Activated naive CD8-positive, alpha-beta T cell treated with anti-CD3 and anti-CD28 coated beads, Interleukin-2, amount 50 U/mL, for 24 hours (primary cell): Measurements from ENCODE around the gene TMEM185B.
"Not testable (repeated sequence)": the region's sequence is repeated elsewhere in the genome, so short reads cannot be mapped to it uniquely, and the experiment has no call there.

Experiments used
- ATAC-seq: fragments of 150-1000 bp; cut with Tn5 transposase; one replicate; pipeline ENCODE4 v1.10.0; 2021
- DNase-seq: peaks from one replicate; pipeline ENCODE4 v3.0.0; 2021
- H3K27ac Mint-ChIP-seq: one replicate; pipeline ENCODE4 v1.8.0; 2021; ENCODE audit warnings: mild to moderate bottlenecking, mixed read lengths
- H3K27me3 Mint-ChIP-seq: one replicate; pipeline ENCODE4 v1.8.0; 2021; ENCODE audit warnings: mixed read lengths
- H3K36me3 Mint-ChIP-seq: one replicate; pipeline ENCODE4 v1.8.0; 2021; ENCODE audit warnings: low read depth, mixed read lengths
- H3K4me1 Mint-ChIP-seq: one replicate; pipeline ENCODE4 v1.8.0; 2021; ENCODE audit warnings: mixed read lengths
- H3K4me3 Mint-ChIP-seq: one replicate; pipeline ENCODE4 v1.8.0; 2021; ENCODE audit warnings: mild to moderate bottlenecking, moderate library complexity, mixed read lengths
- H3K9me3 Mint-ChIP-seq: one replicate; pipeline ENCODE4 v1.8.0; 2021; ENCODE audit warnings: mixed read lengths

TMEM185B gene

DNA sequence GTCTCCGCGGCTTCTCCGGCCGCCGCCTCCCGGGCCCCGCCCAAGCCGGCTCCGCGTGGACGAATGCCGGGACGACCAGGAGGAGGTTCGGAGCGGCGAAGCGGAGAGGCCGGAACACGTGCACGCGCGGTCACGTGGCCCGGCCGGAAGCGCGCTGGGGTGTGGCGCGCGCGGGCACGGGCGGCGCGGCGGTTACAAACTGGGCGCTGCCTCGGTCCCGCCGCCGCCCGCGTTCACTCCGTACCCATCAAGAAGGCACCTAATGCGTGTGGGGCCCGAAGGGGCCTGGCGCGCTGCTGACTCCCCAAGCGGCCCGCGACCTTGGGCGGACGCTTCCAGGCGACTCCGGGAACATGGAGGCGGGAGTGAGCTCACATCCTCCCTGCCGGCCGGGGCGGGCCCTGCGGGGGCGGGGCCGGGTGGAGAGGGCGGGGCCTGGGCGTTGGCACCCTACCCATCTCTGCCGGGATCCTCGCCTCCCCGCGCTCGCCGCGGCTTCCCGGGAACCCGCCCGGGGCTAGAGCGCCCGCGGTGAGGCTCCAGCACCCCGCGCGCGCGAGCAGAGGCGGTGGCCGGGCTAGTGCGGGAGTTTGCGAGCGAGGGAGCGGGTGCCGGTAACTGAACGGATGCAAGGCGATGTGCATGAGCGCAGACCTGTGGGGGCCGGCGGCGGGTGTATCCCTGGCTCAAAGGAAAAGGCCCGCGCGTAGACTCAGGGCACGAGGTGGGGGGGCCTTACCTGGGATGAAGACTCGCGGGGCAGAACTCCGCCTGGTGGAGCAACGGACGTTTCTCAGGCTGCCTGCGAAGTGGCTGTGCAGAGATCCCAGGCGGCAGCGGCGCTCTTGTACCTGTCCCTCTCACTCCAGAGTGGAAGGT is at the start of gene TMEM185B:
Gene TMEM185B (minus strand): TSS at position 367 of the 879 bp plus-strand sequence. CDS start 424 bp downstream, outside the sequence.
- Mint-ChIP-seq H3K27me3 (peaks cover 3% of the 10 kb centered on the region), H3K4me3 (peak within 1 kb of the TSS; percentile 77), H3K27ac (peak within 1 kb of the TSS; percentile 87), H3K4me1 (peaks cover 52% of the 10 kb centered on the region), H3K9me3 (peaks cover 6% of the 10 kb centered on the region), H3K36me3 (peaks cover 35% of the 10 kb centered on the region)
- DNase-seq = peak; percentile 92
- peak; percentile 90 for ATAC-seq

DNA sequence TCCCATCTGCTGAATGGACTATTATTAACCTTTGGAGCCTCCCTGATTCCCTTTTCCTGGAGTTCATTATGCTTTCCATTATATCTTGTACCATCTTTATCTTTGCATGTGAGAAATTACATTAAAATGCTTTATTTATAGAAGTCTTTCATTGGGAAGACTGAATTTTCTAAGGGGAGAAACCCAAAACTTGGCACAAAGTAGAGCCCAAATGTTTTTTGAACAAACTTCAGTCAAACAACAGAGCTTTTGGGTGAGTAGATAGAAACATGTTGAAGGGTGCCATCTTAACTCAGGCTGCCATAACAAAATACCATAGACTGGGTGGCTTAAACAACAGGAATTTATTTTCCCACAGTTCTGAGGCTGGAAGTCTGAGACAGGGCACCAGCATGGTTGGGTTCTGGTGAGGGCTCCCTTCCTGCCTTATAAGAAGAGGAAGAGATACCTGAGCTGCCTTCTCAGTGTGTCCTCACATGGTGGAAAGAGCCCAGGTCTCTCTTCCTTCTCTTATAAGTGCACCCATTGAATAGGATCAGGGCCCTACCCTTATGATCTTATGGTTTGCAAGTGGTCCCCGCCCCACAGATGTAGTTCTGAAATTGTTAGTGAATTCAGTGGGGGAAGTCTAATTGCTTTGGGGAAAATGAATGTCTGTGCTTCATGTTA is 48.6 kb upstream of the TMEM185B start:
- Mint-ChIP-seq H3K4me3 (no peak overlapping the region), H3K36me3 (peaks cover 22% of the 10 kb centered on the region), H3K27ac (no peak overlapping the region), H3K27me3 (no peaks in the 10 kb centered on the region), H3K4me1 (peaks cover 26% of the 10 kb centered on the region), H3K9me3 (peaks cover 5% of the 10 kb centered on the region)
- DNase-seq (no peak), ATAC-seq (no peak)

DNA sequence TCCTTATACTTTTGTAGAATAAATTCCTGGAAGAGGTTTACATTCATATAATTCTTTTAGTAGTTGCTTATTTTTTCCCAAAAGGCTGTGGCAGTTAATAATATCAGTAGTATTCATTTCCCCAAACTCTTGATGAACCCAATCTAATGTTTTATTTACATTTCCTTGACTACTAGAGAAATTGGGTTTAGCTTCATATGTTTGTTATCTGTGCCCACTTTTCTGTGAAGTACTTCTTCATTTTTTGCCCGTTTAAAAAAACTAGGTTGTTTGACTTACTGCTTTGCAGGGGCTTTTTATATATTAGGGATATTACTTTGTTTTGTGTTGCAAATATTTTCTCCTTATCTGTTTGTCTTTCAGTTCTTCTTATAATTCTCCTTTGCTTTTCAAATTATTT is 46.6 kb upstream of the TMEM185B start:
- no peak overlapping the region for H3K27ac Mint-ChIP-seq
- H3K27me3 Mint-ChIP-seq = no peaks in the 10 kb centered on the region
- no peaks in the 10 kb centered on the region for H3K9me3 Mint-ChIP-seq
- H3K4me3 Mint-ChIP-seq = no peak overlapping the region
- peaks cover 19% of the 10 kb centered on the region for H3K36me3 Mint-ChIP-seq
- no peak for DNase-seq
- ATAC-seq = no peak
- peaks cover 38% of the 10 kb centered on the region for H3K4me1 Mint-ChIP-seq

DNA sequence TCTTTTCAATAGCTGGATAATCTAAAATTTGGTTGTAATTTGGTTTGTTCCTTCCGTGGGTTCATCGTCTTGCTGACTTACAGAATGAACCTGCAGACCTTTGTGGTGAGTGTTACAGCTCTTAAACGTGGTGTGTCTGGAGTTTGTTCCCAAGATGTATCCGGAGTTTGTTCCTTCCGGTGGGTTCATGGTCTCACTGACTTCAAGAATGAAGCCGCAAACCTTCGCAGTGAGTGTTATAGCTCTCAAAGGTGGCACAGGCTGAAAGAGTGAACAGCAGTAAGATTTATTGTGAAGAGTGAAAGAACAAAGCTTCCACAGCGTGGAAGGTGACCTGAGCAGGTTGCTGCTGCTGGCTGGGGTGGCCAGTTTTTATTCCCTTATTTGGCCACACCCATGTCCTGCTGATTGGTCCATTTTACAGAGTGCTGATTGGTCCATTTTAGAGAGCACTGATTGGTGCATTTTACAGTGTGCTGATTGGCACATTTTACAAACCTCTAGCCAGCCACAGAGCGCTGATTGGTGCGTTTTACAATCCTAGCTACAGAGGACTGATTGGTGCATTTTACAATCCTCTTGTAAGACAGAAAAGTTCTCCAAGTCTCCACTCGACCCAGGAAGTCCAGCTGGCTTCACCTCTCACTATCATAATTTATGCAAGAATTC is 46.0 kb upstream of the TMEM185B start:
- H3K27me3 Mint-ChIP-seq = no peaks in the 10 kb centered on the region
- peaks cover 40% of the 10 kb centered on the region for H3K4me1 Mint-ChIP-seq
- ATAC-seq (no peak), DNase-seq (no peak)
- H3K9me3 Mint-ChIP-seq = no peaks in the 10 kb centered on the region
- H3K4me3 Mint-ChIP-seq = no peak overlapping the region
- H3K27ac Mint-ChIP-seq = no peak overlapping the region
- H3K36me3 Mint-ChIP-seq = peaks cover 19% of the 10 kb centered on the region

DNA sequence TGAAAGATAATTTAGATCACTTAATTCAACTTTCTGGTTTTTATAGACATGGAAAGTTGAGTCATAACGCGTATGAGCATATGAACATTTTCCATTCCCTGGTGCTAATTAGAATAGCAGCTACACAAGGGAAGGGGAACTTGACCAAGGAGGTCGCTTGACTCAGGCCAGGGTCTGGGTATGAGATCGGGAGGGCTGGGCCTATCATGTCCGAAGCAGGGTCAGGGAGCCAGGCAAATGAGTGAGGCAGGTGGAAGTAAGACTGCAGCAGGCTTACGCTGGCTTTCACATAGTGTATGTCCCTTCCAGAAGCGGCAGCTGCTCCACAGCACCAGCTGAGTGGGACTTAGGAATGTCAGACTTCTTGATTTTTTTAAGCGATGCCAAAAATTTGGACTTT is 44.1 kb upstream of the TMEM185B start:
- H3K4me3 Mint-ChIP-seq = no peak overlapping the region
- H3K27ac Mint-ChIP-seq = peak overlapping the region; percentile 89
- H3K36me3 Mint-ChIP-seq = peaks cover 18% of the 10 kb centered on the region
- no peaks in the 10 kb centered on the region for H3K9me3 Mint-ChIP-seq
- H3K27me3 Mint-ChIP-seq = no peaks in the 10 kb centered on the region
- peaks cover 33% of the 10 kb centered on the region for H3K4me1 Mint-ChIP-seq
- no peak for DNase-seq
- peak; percentile 75 for ATAC-seq

DNA sequence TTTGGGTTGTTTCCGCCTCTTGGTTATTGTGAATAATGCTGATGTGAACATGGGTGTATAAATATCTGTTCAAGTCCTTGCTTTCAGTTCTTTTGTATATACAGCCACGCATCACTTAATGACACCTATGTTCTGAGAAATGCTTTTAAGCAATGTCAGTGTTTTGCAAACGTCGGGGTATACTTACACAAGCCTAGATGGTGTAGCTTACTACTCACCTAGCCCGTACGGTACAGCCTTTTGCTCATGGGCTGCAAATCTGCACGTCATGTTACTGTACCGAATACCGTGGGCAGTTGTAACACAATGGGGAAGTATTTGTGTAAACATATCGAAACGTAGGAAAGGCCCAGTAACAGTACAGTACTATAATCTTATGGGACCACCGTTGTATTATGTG is 41.8 kb upstream of the TMEM185B start:
- Mint-ChIP-seq H3K36me3 (peaks cover 13% of the 10 kb centered on the region), H3K4me3 (no peak overlapping the region), H3K4me1 (peaks cover 29% of the 10 kb centered on the region), H3K27ac (no peak overlapping the region), H3K9me3 (no peaks in the 10 kb centered on the region), H3K27me3 (no peaks in the 10 kb centered on the region)
- DNase-seq = no peak
- no peak for ATAC-seq

DNA sequence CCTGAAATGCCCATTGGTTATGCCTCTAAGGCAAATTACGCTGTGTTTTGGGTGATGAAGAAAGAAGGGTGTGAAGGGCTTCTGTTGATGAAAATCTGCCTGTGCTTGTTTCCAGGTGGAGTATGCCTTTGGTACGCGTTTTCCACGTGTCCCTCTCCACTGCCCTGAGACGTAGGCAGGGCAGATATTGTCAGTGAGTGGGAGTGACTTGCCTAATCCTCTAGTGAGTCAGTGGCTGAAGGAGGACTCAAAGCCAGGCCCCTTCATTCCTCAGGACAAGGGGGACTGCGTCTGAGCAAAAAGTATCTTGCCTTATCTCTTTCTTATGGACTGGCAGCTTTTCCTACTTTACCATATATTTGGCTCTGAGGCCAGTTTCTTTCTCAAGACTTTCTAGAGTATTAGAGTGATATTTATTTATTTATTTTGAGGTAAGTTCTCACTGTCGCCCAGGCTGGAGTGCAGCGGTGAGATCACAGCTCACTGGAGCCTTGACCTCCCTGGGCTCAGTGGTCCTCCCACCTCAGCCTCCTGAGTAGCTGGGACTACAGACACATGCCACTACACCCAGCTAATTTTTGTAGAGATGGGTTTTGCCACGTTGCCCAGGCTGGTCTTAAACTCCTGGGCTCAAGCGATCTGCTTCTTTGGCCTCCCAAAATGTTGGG is 39.7 kb upstream of the TMEM185B start:
- H3K9me3 Mint-ChIP-seq = peaks cover 9% of the 10 kb centered on the region
- ATAC-seq = no peak

DNA sequence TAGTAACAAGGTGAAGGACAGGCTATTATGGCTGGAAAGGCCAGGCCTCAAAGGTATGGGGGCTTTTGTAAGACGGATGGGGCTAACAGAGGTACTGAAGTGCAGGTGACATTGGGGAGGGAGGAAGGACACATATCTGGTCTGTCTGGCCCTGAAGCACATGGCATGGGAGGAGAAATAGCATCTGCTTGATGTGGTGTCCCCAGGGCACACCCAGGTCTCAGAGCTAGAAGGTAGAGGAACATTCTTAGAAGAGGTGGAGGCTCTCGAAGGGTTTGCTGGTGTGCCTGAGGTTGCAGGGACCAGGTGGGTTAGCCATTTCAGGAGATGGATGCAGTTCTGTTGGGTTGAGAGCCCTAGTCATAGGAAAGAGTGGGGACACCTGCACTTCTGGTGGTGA is 39.0 kb upstream of the TMEM185B start:
- no peaks in the 10 kb centered on the region for H3K27me3 Mint-ChIP-seq
- no peak overlapping the region for H3K4me3 Mint-ChIP-seq
- H3K36me3 Mint-ChIP-seq = peaks cover 11% of the 10 kb centered on the region
- DNase-seq = no peak
- H3K4me1 Mint-ChIP-seq = peaks cover 31% of the 10 kb centered on the region
- ATAC-seq = no peak
- no peak overlapping the region for H3K27ac Mint-ChIP-seq
- H3K9me3 Mint-ChIP-seq = peaks cover 9% of the 10 kb centered on the region

More for the DNA sequence above, 39.7 kb upstream of the TMEM185B start:
- DNase-seq = no peak
- Mint-ChIP-seq H3K27ac (no peak overlapping the region), H3K36me3 (peaks cover 10% of the 10 kb centered on the region), H3K27me3 (no peaks in the 10 kb centered on the region), H3K4me1 (peaks cover 30% of the 10 kb centered on the region), H3K4me3 (no peak overlapping the region)

DNA sequence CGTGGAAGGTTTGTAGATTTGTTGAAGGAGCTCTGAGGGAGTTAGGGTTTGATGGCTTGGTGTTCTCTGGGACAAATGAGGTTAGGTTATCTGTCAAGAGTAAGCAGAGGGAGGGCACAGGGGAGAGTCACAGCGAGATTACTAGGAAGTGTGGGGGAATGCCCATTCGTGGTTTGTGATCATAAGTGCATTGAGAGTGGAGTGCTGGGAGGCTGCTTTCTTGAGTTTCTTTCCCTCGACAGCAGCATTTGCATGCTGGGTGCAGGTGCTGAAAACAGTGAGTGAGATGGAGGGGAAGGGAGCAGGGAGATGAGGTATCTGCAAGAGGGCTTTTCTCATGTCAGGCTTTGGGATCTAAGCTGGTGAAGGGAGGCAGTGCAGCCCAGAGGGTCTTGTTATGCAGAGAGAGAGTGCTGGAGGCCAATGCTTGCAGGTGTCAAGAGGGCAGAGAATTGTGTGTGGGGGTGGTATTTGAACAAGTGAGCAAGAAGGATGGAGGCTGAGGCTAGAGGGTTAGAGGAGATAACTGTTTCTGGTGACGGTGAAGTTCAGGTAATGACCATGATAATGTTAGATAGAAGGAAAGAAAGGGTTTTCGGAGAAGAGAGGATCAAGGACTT is 38.3 kb upstream of the TMEM185B start:
- Mint-ChIP-seq H3K27me3 (no peaks in the 10 kb centered on the region), H3K4me1 (peaks cover 29% of the 10 kb centered on the region), H3K36me3 (peaks cover 12% of the 10 kb centered on the region), H3K27ac (no peak overlapping the region), H3K4me3 (no peak overlapping the region), H3K9me3 (peaks cover 9% of the 10 kb centered on the region)
- DNase-seq (peak; percentile 46), ATAC-seq (peak; percentile 97)

DNA sequence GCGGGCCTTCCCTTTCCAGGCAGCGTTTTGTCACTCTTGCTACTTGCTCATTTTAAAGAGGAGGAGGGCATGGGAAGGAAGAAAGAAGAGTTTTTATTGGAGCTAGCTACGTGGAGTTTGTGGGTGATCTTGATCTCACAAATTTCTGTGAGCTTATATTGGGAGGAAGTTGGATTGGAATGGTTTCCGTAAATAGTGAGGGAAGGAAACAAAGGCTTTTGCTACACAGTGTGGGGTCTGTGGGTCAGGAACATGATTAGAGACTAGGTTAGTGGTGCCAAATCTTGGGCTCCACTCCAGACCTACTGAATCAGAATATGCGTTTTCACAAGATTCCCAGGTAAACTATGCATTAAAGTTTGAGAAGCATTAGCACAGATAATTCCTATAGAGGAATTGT is 37.5 kb upstream of the TMEM185B start:
- Mint-ChIP-seq H3K4me1 (peaks cover 35% of the 10 kb centered on the region), H3K27me3 (no peaks in the 10 kb centered on the region), H3K4me3 (no peak overlapping the region), H3K9me3 (peaks cover 9% of the 10 kb centered on the region), H3K27ac (no peak overlapping the region), H3K36me3 (peaks cover 12% of the 10 kb centered on the region)
- DNase-seq (no peak), ATAC-seq (no peak)

DNA sequence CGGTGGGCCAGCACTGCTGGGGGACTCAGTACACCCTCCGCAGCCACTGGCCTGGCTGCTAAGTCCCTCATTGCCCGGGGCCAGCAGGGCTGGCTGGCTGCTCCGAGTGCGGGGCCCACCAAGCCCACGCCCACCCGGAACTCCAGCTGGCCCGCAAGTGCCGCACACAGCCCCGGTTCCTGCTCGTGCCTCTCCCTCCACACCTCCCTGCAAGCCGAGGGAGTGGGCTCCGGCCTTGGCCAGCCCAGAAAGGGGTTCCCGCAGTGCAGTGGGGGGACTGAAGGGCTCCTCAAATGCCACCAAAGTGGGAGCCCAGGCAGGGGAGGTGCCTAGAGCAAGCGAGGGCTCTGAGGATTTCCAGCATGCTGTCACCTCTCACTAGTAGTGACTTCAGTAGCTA is 36.7 kb upstream of the TMEM185B start:
- not testable (repeated sequence) for DNase-seq, ATAC-seq, H3K9me3 Mint-ChIP-seq, H3K4me3 Mint-ChIP-seq, H3K27ac Mint-ChIP-seq, H3K27me3 Mint-ChIP-seq
- Mint-ChIP-seq H3K4me1 (peaks cover 36% of the 10 kb centered on the region), H3K36me3 (peaks cover 12% of the 10 kb centered on the region)

DNA sequence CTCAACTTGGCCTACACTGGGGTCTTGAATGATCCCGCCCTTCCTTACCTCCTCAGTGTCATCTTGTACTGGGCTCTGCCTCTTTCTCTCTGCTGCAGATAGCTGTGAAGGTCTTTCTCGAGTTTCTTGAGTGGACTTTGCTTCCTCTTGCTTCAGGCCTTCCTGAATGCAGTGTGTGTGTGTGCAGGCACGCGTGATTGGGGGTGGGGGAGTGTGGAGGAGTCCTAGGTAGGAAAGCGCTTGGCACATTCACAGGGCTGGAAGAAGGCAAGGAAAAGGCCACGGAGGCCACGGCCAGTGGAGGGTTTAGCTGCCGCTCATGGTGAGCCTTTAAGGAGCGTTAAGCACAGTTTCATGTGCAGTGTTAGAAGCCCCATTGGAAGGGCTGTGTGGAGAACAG is 35.0 kb upstream of the TMEM185B start:
- ATAC-seq (no peak), DNase-seq (no peak)
- peaks cover 46% of the 10 kb centered on the region for H3K4me1 Mint-ChIP-seq
- H3K9me3 Mint-ChIP-seq = peaks cover 9% of the 10 kb centered on the region
- H3K27ac Mint-ChIP-seq = no peak overlapping the region
- H3K27me3 Mint-ChIP-seq = no peaks in the 10 kb centered on the region
- no peak overlapping the region for H3K4me3 Mint-ChIP-seq
- peaks cover 15% of the 10 kb centered on the region for H3K36me3 Mint-ChIP-seq

DNA sequence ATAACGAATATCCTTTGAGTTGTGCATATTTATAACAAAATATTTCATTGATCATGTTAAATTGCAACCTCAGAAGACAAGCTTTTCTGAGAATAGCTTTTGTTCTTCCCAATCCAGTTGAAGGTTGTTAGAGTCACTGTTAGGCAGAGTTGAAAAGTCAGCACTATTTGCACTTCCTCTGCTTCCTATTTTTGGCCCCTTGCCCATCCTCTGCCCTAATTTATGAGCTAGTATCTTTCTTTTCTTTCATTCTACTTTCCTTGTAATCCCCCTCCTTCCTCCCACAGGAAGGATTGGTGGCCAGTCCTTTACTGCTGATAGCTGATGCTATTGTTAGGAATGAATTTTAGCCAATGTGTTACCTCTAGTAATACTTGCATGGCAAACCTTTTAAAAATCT is 34.3 kb upstream of the TMEM185B start:
- no peaks in the 10 kb centered on the region for H3K27me3 Mint-ChIP-seq

DNA sequence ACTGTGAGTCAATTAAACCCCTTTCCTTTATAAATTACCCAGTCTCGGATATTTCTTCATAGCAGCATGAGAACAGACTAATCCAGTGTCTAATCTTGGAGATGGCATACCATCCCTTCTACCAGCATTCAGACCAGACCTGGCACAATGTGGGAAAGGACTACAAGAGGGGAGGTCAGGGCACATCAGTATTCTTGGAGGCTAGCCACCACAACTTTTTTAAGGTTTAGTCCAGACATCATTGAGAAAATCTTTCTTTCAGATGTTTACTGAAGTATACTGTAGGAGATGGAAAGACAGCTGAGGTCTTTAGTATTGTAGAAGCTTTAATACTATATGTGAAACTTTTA is 33.4 kb upstream of the TMEM185B start:
- ATAC-seq = no peak
- H3K4me1 Mint-ChIP-seq = peaks cover 53% of the 10 kb centered on the region
- DNase-seq = no peak
- H3K27me3 Mint-ChIP-seq = no peaks in the 10 kb centered on the region
- H3K36me3 Mint-ChIP-seq = peaks cover 15% of the 10 kb centered on the region
- H3K4me3 Mint-ChIP-seq = peak overlapping the region; percentile 30
- peaks cover 9% of the 10 kb centered on the region for H3K9me3 Mint-ChIP-seq
- no peak overlapping the region for H3K27ac Mint-ChIP-seq

More for the DNA sequence above, 34.3 kb upstream of the TMEM185B start:
- Mint-ChIP-seq H3K4me1 (peaks cover 46% of the 10 kb centered on the region), H3K27ac (no peak overlapping the region), H3K36me3 (peaks cover 15% of the 10 kb centered on the region), H3K4me3 (no peak overlapping the region), H3K9me3 (peaks cover 9% of the 10 kb centered on the region)
- DNase-seq = no peak
- no peak for ATAC-seq
